NCI-H146 treated with DMSO at 0.1 percent for 48 hours (cell line): ENCODE results near the gene EHD3.
A peak's percentile ranks its signal among the peaks of the same experiment; 100 is the strongest.

Source experiments
- DNase-seq: peaks from one replicate; lab custom pipeline; 2025; ENCODE audit not compliant: unreplicated experiment; lab: John Stamatoyannopoulos, UW

Gene EHD3

GRCh38 chr2:31233741-31234682 lies at the start of gene EHD3:
TSS of gene EHD3 (plus strand) at chr2:31234152. CDS start at chr2:31234622, 470 bp downstream.
- DNase-seq, result peak; percentile 57

GRCh38 chr2:31187166-31187565 lies 46.8 kb upstream of the EHD3 start:
- DNase-seq, result no peak

DNA sequence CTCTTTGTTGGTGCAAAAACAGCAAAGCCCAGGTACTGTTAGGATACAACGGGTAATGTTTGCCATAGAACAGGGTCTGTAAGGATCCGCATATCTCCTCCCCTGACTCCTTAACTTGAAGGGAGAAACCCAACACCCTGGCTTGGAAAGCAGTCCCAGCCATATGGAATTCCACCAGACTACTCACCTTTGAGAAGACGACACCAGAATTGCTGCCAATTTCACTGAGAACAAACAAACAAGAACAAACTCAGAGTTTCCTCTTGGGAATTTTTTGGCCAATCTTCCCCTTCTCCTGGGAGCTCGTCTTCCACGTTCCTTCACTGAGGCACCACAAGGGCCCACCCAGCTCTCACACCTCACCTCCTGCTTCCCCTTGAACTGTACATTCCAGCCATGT lies 45.8 kb upstream of the EHD3 start:
- no peak for DNase-seq

- DNase-seq, result no peak
Observed at GRCh38 chr2:31189141-31189540, 44.8 kb upstream of the EHD3 start.

GRCh38 chr2:31190188-31190587 lies 43.8 kb upstream of the EHD3 start:
- no peak for DNase-seq

- no peak for DNase-seq
Observed at GRCh38 chr2:31191931-31192330, 42.0 kb upstream of the EHD3 start.

DNA sequence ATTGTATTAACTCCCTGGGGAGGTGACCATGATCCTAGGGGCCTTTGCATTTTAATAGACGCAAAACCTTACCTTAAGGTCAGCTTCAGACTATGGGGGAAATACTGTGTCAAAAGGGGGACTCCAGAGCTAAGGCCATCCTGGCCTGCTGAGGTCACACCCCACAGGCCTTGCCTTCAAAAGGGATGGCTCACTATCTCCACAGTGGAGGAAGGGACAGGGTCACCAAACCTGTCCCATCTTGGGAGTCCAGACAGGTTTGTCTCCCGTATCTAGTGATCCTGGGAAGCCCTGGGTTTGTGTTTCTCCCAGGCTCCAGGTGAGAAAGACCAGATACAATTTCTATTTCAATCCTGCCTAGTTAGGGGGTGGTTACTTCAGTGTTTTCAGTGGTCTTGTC lies 41.6 kb upstream of the EHD3 start:
- no peak for DNase-seq

DNA sequence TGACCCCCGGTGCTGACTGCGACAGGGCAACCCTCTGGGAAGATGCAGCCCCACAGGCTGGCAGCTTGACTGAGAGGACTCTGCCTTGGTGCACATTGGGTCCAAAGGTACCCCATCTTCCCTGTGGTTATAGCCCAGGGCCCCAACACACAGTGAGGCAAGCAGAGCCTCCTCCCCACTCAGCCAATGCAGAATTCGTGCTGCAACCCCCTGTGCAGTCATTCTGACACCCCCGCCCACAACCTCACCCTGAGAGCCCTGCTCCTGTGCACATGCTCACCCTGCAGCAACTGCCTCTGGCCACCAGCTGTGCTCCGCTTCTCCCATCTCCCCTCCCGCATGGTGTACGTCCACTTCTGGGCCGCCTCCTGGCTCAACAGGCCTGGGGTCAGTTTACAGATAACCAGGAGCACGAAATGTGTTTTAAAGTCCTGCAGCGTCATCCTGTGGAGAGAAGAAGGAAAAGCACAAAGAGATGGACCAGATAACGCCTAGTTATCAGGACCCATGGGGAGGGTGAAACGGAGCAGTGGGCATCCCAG lies 41.0 kb upstream of the EHD3 start:
- no peak for DNase-seq

DNA sequence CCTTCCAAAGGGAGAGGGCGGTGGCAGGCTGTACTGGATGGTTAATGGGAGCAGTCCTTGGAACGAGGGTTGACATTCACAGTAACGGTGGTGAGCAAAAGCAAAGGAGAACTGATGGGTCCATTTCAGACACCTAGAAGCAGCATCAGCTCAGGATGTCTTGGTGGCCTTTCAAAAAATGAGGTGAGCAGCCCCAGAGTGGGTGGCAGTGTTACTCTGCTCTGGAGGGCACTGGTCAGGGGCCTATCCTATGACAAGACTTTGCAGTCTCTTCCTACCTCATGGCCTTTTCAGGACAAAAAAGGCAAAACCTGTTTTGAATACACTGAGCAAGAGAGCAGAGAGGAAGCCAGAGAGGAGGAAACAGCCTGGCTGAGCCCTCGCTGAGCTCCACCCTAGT lies 40.1 kb upstream of the EHD3 start:
- no peak for DNase-seq

DNA sequence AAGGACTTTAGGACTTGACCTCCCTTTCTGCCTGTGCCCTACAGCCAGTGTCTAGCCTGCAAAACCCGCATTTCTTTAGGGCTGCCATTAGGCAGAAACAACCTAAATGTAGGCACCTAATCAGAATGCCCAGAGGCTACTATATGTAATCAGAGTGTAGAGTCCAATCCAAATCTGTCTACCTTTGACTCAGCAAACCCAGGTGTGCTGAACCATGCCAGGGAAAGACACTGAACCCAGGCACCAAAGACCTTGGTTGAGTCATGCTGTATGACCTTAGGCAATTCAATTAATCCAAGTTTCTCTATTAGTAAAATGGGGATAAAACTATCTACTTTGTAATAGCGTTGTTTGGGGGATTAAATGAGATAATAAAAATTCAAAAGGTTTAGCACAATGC lies 37.3 kb upstream of the EHD3 start:
- DNase-seq, result no peak

- no peak for DNase-seq
Observed at GRCh38 chr2:31197166-31197565, 36.8 kb upstream of the EHD3 start.

GRCh38 chr2:31197669-31198068 lies 36.3 kb upstream of the EHD3 start:
- DNase-seq, result no peak

DNA sequence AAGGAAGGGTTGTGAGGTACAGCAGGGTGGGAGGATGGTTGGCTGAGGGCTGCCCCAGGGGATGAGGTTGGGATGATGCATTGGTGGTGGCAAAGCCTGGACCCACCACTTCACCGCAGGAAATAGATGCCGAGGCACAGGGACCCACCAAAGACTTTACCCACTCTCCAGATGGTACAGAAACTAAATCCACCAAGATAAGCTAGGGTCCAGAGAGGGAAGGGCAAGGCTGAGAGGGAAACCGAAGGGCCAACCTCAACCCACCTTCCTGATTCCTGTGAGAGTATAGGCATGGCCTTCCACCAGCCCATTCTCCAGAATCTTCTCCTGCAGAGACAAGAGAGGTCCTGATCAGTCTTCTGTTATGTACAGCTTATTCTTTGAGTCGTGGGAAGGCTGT lies 34.7 kb upstream of the EHD3 start:
- no peak for DNase-seq

DNA sequence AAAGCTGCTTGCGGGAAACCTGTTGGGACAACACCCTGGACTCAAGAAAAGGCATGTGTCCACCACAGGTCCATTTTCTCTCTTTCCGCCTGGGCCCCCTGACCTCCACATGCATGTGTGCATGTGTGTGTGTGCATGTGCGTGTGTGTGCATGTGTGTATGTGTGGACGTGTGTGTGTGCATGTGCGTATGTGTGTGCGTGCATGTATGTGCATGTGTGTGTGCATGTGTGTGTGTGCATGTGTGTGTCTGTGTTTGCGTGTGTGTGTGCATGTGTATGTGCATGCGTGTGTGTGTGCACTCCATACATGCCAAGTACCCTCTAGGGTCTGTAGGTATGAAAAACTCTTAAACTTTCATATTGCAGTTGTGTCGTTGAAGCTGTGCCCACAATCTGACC lies 33.0 kb upstream of the EHD3 start:
- DNase-seq, result no peak

- DNase-seq, result no peak
Observed at GRCh38 chr2:31202041-31202440, 31.9 kb upstream of the EHD3 start.

GRCh38 chr2:31202833-31203232 lies 31.1 kb upstream of the EHD3 start:
- DNase-seq, result no peak

DNA sequence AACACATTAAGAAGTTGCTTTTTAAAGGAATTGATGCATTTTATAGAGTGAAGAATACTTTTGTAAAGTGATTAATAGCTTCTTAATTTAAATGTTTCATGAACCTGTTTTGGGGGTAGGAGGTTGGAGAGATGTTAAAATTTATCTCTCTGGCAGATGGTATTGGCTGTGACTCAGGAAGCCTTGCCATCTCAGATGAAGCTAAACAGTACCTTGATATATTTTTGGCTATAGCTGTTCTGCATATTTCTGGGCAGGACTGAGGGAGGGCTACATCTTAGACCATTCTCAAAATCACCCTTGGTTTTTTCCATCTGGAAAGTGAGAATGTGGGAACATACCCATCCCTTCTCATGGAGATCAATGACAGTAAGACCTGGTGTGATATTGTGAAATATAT lies 30.0 kb upstream of the EHD3 start:
- no peak for DNase-seq

DNA sequence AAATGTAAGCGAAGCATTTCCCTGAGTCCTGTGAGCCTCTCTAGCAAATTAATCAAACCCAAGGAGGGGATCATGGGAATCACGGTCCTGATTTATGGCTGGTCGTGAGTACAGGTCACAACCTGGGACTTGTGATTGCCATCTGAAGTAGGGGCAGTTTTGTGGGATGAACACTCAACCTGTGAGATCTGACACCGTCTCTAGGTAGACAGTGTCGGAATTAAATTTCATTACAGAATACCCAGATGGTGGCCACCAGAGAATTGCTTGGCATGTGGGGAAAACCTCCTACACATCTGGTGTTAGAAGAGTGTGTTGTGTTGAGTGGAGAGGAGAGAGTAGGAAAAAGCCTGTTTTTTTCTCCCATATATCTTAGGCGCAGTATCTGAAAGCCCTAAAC lies 29.2 kb upstream of the EHD3 start:
- no peak for DNase-seq

GRCh38 chr2:31205186-31205585 lies 28.8 kb upstream of the EHD3 start:
- no peak for DNase-seq

DNA sequence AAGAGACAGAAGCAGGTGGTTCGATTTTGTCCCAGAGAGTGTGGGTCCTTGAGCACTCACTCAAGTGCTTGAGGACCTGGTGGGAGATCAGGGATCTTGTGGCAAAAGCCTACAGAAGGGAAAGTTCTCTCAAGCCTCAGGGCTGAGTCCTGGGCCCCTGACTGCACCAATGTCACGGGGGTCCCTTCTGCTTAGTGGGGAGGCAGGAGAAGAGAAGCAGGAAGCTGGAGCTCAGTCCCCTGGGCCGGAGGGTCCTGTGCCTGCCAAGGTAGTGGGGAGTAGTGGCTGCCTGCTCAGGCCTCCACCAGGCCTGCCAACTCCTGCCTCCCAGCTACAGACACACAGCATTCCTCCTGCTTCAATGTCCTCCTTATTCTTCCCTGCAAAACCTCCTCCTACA lies 28.3 kb upstream of the EHD3 start:
- no peak for DNase-seq

DNA sequence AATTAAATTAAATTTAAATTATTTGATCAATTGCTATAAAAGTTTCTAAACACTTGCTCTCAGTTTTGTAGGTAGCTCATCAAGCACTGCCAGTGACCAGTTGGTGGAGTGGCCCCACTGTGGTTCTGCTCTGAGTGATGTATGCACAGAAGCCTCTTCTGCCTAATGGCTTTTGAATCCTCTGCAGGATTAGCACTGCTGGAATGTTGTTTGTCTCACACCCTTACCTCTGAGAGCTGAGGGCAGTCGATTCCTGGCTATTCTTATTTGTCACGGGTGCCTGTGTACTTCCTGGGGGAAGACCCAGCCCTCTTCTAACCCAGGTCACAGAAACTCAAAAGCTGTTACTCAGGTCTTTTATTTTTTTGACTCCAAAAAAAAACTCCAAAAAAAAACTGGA lies 26.2 kb upstream of the EHD3 start:
- no peak for DNase-seq

GRCh38 chr2:31208240-31208639 lies 25.7 kb upstream of the EHD3 start:
- DNase-seq, result no peak
